Type B pancreatic cell (in vitro differentiated cells): Measurements from ENCODE around the gene ARHGEF17. TPM values are rescaled to one million over a fixed set of nuclear protein-coding genes. Genes with fewer than 3 reads are reported as not detected.

ENCODE experiments used
- DNase-seq: peaks from one replicate; pipeline ENCODE4 v3.0.0; 2021; ENCODE audit warnings: mixed read lengths; ENCODE audit not compliant: unreplicated experiment; ENCODE audit errors: extremely low spot score
- H3K27ac Mint-ChIP-seq: 2 replicates; pipeline ENCODE4 v1.8.0; 2021; ENCODE audit warnings: mild to moderate bottlenecking, mixed read lengths
- H3K27me3 Mint-ChIP-seq: 2 replicates; pipeline ENCODE4 v1.8.0; 2021; ENCODE audit warnings: mixed read lengths
- H3K36me3 Mint-ChIP-seq: 2 replicates; pipeline ENCODE4 v1.8.0; 2021; ENCODE audit warnings: mixed read lengths
- H3K4me1 Mint-ChIP-seq: one replicate; pipeline ENCODE4 v1.8.0; 2021; ENCODE audit warnings: mixed read lengths; ENCODE audit not compliant: unreplicated experiment
- H3K4me3 Mint-ChIP-seq: 2 replicates; pipeline ENCODE4 v1.8.0; 2021; ENCODE audit warnings: mild to moderate bottlenecking, mixed read lengths
- H3K9me3 Mint-ChIP-seq: 2 replicates; pipeline ENCODE4 v1.8.0; 2021; ENCODE audit warnings: mixed read lengths
- CTCF ChIP-seq: fragments of 200-600 bp; sonication (generic); conservative IDR thresholded peaks from 2 replicates; pipeline ENCODE4 v1.5.0; 2021; ENCODE audit warnings: antibody characterized with exemption, mild to moderate bottlenecking
- total RNA-seq: library from RNA; stranded (reverse); gene quantifications from 2 replicates; pipeline ENCODE4 v1.2.1, GENCODE V29; 2021; ENCODE audit warnings: low replicate concordance

ARHGEF17 gene
- total RNA-seq, 1 donor from 2014 or later: 69.7 TPM

GRCh38 chr11:73361953-73362776 is 54.1 kb downstream of the ARHGEF17 start:
- Mint-ChIP-seq H3K36me3 (peaks cover 15% of the 10 kb centered on the region), H3K4me3 (no peak overlapping the region), H3K4me1 (peaks cover 4% of the 10 kb centered on the region), H3K27me3 (no peaks in the 10 kb centered on the region), H3K9me3 (no peaks in the 10 kb centered on the region), H3K27ac (no peak overlapping the region)
- DNase-seq: no peak
- TF ChIP-seq CTCF: no peak

- DNase-seq: no peak
- Mint-ChIP-seq H3K4me3 (no peak overlapping the region), H3K9me3 (no peaks in the 10 kb centered on the region), H3K27ac (no peak overlapping the region), H3K36me3 (peaks cover 15% of the 10 kb centered on the region), H3K4me1 (peaks cover 5% of the 10 kb centered on the region), H3K27me3 (no peaks in the 10 kb centered on the region)
- TF ChIP-seq CTCF: no peak
Measured at GRCh38 chr11:73363147-73363546, 55.1 kb downstream of the ARHGEF17 start.

GRCh38 chr11:73365352-73366264 is 57.5 kb downstream of the ARHGEF17 start:
- no peak overlapping the region for H3K4me3 Mint-ChIP-seq
- H3K27ac Mint-ChIP-seq: no peak overlapping the region
- H3K36me3 Mint-ChIP-seq: peaks cover 15% of the 10 kb centered on the region

GRCh38 chr11:73366265-73366610 is 58.2 kb downstream of the ARHGEF17 start:
- no peak for DNase-seq
- Mint-ChIP-seq H3K9me3 (no peaks in the 10 kb centered on the region), H3K4me1 (peaks cover 5% of the 10 kb centered on the region), H3K27me3 (no peaks in the 10 kb centered on the region), H3K27ac (no peak overlapping the region), H3K4me3 (no peak overlapping the region), H3K36me3 (peaks cover 11% of the 10 kb centered on the region)
- TF ChIP-seq CTCF: no peak

More at GRCh38 chr11:73365352-73366264, 57.5 kb downstream of the ARHGEF17 start:
- Mint-ChIP-seq H3K4me1 (peaks cover 5% of the 10 kb centered on the region), H3K27me3 (no peaks in the 10 kb centered on the region), H3K9me3 (no peaks in the 10 kb centered on the region)
- DNase-seq: no peak
- no peak for TF ChIP-seq CTCF

- peaks cover 9% of the 10 kb centered on the region for H3K36me3 Mint-ChIP-seq
- peaks cover 5% of the 10 kb centered on the region for H3K4me1 Mint-ChIP-seq
- no peak overlapping the region for H3K27ac Mint-ChIP-seq
- H3K4me3 Mint-ChIP-seq: no peak overlapping the region
- no peaks in the 10 kb centered on the region for H3K9me3 Mint-ChIP-seq
- DNase-seq: no peak
- no peaks in the 10 kb centered on the region for H3K27me3 Mint-ChIP-seq
- no peak for TF ChIP-seq CTCF
Measured at GRCh38 chr11:73366953-73367352, 58.9 kb downstream of the ARHGEF17 start.
